HepG2 (cell line): Measurements from ENCODE around the gene VPS18. TPM values are rescaled to one million over a fixed set of nuclear protein-coding genes. Genes with fewer than 3 reads are reported as not detected.

ENCODE experiments used
- AKNA ChIP-seq: sonication (generic); formaldehyde crosslinking; IDR thresholded peaks from 2 replicates; pipeline ENCODE4 v1.4.0; 2020; ENCODE audit warnings: missing genetic modification reagents, borderline replicate concordance
- DRAP1 ChIP-seq: IDR thresholded peaks from 2 replicates; pipeline ENCODE4 v1.6.1; 2016; ENCODE audit warnings: missing genetic modification reagents, missing compliant biosample characterization
- GATAD2A ChIP-seq: IDR thresholded peaks from 2 replicates; pipeline ENCODE4 v1.6.1; 2016
- HNRNPK ChIP-seq: fragments of 200-400 bp; formaldehyde crosslinking; IDR thresholded peaks from 2 replicates; pipeline ENCODE4 v1.6.1; 2018; ENCODE audit warnings: low read length, low read depth, moderate library complexity, mild to moderate bottlenecking; ENCODE audit not compliant: poor library complexity, severe bottlenecking
- HOXA5 ChIP-seq: sonication (generic); formaldehyde crosslinking; IDR thresholded peaks from 2 replicates; pipeline ENCODE4 v1.4.0; 2020; ENCODE audit warnings: missing genetic modification reagents
- KLF9 ChIP-seq: IDR thresholded peaks from 2 replicates; pipeline ENCODE4 v1.6.1; 2016; ENCODE audit warnings: low read depth
- NFKBIZ ChIP-seq: IDR thresholded peaks from 2 replicates; pipeline ENCODE4 v1.6.1; 2018; ENCODE audit warnings: missing genetic modification reagents, missing compliant biosample characterization
- ONECUT2 ChIP-seq: sonication (generic); formaldehyde crosslinking; IDR thresholded peaks from 2 replicates; pipeline ENCODE4 v1.4.0; 2020; ENCODE audit warnings: missing genetic modification reagents
- PHF20 ChIP-seq: sonication (generic); formaldehyde crosslinking; IDR thresholded peaks from 2 replicates; pipeline ENCODE4 v1.5.0; 2020; ENCODE audit warnings: mild to moderate bottlenecking, missing genetic modification reagents
- POGZ ChIP-seq: sonication (generic); formaldehyde crosslinking; IDR thresholded peaks from 2 replicates; pipeline ENCODE4 v1.4.0; 2020; ENCODE audit warnings: mild to moderate bottlenecking, missing genetic modification reagents
- TBL1XR1 ChIP-seq: fragments of 150-350 bp; IDR thresholded peaks from 2 replicates; pipeline ENCODE4 v1.6.1; 2014; ENCODE audit warnings: borderline replicate concordance, low read length; ENCODE audit not compliant: partially characterized antibody
- ZNF136 ChIP-seq: sonication (generic); formaldehyde crosslinking; IDR thresholded peaks from 2 replicates; pipeline ENCODE4 v1.8.1; 2022; ENCODE audit warnings: low read depth, mild to moderate bottlenecking, moderate library complexity, missing genetic modification reagents
- ZNF138 ChIP-seq: sonication (generic); formaldehyde crosslinking; IDR thresholded peaks from 2 replicates; pipeline ENCODE4 v1.5.0; 2020; ENCODE audit warnings: mild to moderate bottlenecking, low read depth, missing genetic modification reagents
- ZNF256 ChIP-seq: sonication (generic); formaldehyde crosslinking; conservative IDR thresholded peaks from 2 replicates; pipeline ENCODE4 v1.4.0; 2020; ENCODE audit warnings: missing genetic modification reagents
- ZNF629 ChIP-seq: sonication (generic); formaldehyde crosslinking; conservative IDR thresholded peaks from 2 replicates; pipeline ENCODE4 v1.5.0; 2020; ENCODE audit warnings: missing genetic modification reagents
- polyA plus RNA-seq, 8 experiments: library from polyadenylated mRNA; depleted of rRNA in 3 of 8; stranded (reverse) in 7 of 8; unstranded in 1 of 8; fragments of >200 nt; fragmentation: Illumina TruSeq in 4 of 8; extraction: Trizol in 4 of 8; gene quantifications; 2 replicates each; pipeline versions ENCODE4 v1.2.1 to v1.2.3, GENCODE V29; 2011 to 2016; ENCODE audit warnings: low read depth in 4 of 8, missing spikeins in 1 of 8, mixed read lengths in 1 of 8; ENCODE audit not compliant: insufficient read depth in 1 of 8
- total RNA-seq, 5 experiments: library from RNA; depleted of rRNA; stranded (reverse); fragments of >200 nt; fragmentation: Illumina TruSeq; extraction: Trizol; gene quantifications; 2 replicates each; pipeline ENCODE4 v1.2.3, GENCODE V29; 2016; ENCODE audit warnings: low read depth in 1 of 5
- TF ChIP-seq, protein P1 (sequence below): sonication (generic); formaldehyde crosslinking; IDR thresholded peaks from 2 replicates; pipeline ENCODE4 v1.5.0; 2020; ENCODE audit warnings: mild to moderate bottlenecking, missing genetic modification reagents
- TF ChIP-seq, protein P2 (sequence below): sonication (generic); formaldehyde crosslinking; IDR thresholded peaks from 2 replicates; pipeline ENCODE4 v1.4.0; 2020; ENCODE audit warnings: missing genetic modification reagents, mild to moderate bottlenecking, borderline replicate concordance
- TF ChIP-seq, protein P3 (sequence below): sonication (generic); formaldehyde crosslinking; conservative IDR thresholded peaks from 2 replicates; pipeline ENCODE4 v1.4.0; 2020; ENCODE audit warnings: missing genetic modification reagents
- TF ChIP-seq, protein P4 (sequence below): sonication (generic); formaldehyde crosslinking; IDR thresholded peaks from 2 replicates; pipeline ENCODE4 v1.8.0; 2022; ENCODE audit warnings: missing genetic modification reagents, low read depth, mild to moderate bottlenecking, borderline replicate concordance

The VPS18 gene
- total and polyA plus RNA-seq, 2 of the 13 experiments (the other 11 are each of a cell fraction or from before 2014, with no cell fraction given), result 5.8 to 17.0 TPM

- TF ChIP-seq HNRNPK (no peak), PHF20 (0 out of 2 replicates have a peak, but pooled peaks have one; percentile 20), DRAP1 (CRISPR knock-in tag) (peak; percentile 75), HOXA5 (CRISPR knock-in tag) (no peak), ZNF629 (no peak), ONECUT2 (CRISPR knock-in tag) (no peak), NFKBIZ (no peak), GATAD2A (CRISPR knock-in tag) (no peak), ZNF256 (no peak), AKNA (CRISPR knock-in tag) (no peak), POGZ (CRISPR knock-in tag) (no peak), ZNF138 (CRISPR knock-in tag) (no peak), ZNF136 (CRISPR knock-in tag) (no peak), TBL1XR1 (no peak), KLF9 (CRISPR knock-in tag) (no peak)
- TF ChIP-seq, protein P1, sequence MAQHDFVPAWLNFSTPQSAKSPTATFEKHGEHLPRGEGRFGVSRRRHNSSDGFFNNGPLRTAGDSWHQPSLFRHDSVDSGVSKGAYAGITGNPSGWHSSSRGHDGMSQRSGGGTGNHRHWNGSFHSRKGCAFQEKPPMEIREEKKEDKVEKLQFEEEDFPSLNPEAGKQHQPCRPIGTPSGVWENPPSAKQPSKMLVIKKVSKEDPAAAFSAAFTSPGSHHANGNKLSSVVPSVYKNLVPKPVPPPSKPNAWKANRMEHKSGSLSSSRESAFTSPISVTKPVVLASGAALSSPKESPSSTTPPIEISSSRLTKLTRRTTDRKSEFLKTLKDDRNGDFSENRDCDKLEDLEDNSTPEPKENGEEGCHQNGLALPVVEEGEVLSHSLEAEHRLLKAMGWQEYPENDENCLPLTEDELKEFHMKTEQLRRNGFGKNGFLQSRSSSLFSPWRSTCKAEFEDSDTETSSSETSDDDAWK (CRISPR knock-in tag), result no peak
- TF ChIP-seq, protein P2, sequence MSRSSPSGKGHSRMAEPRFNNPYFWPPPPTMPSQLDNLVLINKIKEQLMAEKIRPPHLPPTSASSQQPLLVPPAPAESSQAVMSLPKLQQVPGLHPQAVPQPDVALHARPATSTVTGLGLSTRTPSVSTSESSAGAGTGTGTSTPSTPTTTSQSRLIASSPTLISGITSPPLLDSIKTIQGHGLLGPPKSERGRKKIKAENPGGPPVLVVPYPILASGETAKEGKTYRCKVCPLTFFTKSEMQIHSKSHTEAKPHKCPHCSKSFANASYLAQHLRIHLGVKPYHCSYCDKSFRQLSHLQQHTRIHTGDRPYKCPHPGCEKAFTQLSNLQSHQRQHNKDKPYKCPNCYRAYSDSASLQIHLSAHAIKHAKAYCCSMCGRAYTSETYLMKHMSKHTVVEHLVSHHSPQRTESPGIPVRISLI, result no peak
- TF ChIP-seq, protein P3, sequence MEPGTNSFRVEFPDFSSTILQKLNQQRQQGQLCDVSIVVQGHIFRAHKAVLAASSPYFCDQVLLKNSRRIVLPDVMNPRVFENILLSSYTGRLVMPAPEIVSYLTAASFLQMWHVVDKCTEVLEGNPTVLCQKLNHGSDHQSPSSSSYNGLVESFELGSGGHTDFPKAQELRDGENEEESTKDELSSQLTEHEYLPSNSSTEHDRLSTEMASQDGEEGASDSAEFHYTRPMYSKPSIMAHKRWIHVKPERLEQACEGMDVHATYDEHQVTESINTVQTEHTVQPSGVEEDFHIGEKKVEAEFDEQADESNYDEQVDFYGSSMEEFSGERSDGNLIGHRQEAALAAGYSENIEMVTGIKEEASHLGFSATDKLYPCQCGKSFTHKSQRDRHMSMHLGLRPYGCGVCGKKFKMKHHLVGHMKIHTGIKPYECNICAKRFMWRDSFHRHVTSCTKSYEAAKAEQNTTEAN (CRISPR knock-in tag), result no peak
- TF ChIP-seq, protein P4, sequence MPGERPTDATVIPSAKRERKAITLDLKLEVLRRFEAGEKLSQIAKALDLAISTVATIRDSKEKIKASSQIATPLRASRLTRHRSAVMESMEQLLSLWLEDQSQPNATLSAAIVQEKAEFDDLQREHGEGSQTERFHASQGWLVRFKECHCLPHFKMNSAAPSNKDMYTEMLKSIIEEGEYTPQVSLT (CRISPR knock-in tag), result peak; percentile 54; the same call in 1 of the 2 replicates
These were observed 34.8 kb downstream of the VPS18 start, which contains the start of gene DLL4 (continued) for GRCh38 chr15:40928821-40929659.
